Ishikawa (cell line): ENCODE data around the gene NEURL1.

Source experiments
- CEBPB ChIP-seq: IDR thresholded peaks from 2 replicates; pipeline ENCODE4 v1.6.1; 2012
- CREB1 ChIP-seq: IDR thresholded peaks from 2 replicates; pipeline ENCODE4 v1.6.1; 2012; ENCODE audit warnings: low read depth
- EGR1 ChIP-seq: IDR thresholded peaks from 2 replicates; pipeline ENCODE4 v1.6.1; 2012
- EP300 ChIP-seq: IDR thresholded peaks from 2 replicates; pipeline ENCODE4 v1.6.1; 2012; ENCODE audit warnings: borderline replicate concordance
- FOXM1 ChIP-seq: IDR thresholded peaks from 2 replicates; pipeline ENCODE4 v1.6.1; 2012; ENCODE audit warnings: low read depth, borderline replicate concordance
- RAD21 ChIP-seq: IDR thresholded peaks from 2 replicates; pipeline ENCODE4 v1.6.1; 2012; ENCODE audit warnings: low read depth
- TAF1 ChIP-seq: IDR thresholded peaks from 2 replicates; pipeline ENCODE4 v1.6.1; 2012; ENCODE audit warnings: low read depth, mild to moderate bottlenecking
- TCF12 ChIP-seq: IDR thresholded peaks from 2 replicates; pipeline ENCODE4 v1.6.1; 2012; ENCODE audit warnings: low read depth
- TEAD4 ChIP-seq: IDR thresholded peaks from 2 replicates; pipeline ENCODE4 v1.6.1; 2012
- YY1 ChIP-seq: IDR thresholded peaks from 2 replicates; pipeline ENCODE4 v1.6.1; 2012; ENCODE audit warnings: low read depth
- TF ChIP-seq, protein P1 (sequence below): IDR thresholded peaks from 2 replicates; pipeline ENCODE4 v1.6.1; 2012
- TF ChIP-seq, protein P2 (sequence below): IDR thresholded peaks from 2 replicates; pipeline ENCODE4 v1.6.1; 2012; ENCODE audit warnings: low read depth, mild to moderate bottlenecking

DNA sequence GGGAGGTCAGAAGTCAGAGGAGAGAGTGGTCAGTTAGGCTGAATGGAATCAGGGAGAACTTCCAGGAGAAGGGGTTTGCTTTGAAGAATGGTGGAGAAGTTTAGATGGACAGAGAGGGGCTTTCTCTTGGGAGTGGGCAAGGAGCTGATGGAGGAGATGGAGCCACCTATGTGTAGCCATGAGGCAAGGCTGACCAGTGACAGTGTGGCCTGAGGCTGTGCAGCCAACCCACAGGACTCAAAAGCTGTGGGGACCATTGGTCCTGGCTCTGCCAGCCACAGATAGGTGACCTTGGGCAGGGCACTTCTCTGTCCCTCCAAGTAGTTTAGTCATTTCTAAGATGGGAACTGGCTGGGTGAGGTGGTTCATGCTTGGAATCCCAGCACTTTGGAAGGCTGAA lies 18.7 kb downstream of the NEURL1 start:
- no peak for TF ChIP-seq CREB1
- no peak for TF ChIP-seq EGR1
- TF ChIP-seq EP300, result no peak
- TF ChIP-seq, protein P1, sequence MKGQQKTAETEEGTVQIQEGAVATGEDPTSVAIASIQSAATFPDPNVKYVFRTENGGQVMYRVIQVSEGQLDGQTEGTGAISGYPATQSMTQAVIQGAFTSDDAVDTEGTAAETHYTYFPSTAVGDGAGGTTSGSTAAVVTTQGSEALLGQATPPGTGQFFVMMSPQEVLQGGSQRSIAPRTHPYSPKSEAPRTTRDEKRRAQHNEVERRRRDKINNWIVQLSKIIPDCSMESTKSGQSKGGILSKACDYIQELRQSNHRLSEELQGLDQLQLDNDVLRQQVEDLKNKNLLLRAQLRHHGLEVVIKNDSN, result no peak
- no peak for TF ChIP-seq RAD21
- TF ChIP-seq FOXM1, result no peak
- TF ChIP-seq TAF1, result no peak
- TF ChIP-seq, protein P2, sequence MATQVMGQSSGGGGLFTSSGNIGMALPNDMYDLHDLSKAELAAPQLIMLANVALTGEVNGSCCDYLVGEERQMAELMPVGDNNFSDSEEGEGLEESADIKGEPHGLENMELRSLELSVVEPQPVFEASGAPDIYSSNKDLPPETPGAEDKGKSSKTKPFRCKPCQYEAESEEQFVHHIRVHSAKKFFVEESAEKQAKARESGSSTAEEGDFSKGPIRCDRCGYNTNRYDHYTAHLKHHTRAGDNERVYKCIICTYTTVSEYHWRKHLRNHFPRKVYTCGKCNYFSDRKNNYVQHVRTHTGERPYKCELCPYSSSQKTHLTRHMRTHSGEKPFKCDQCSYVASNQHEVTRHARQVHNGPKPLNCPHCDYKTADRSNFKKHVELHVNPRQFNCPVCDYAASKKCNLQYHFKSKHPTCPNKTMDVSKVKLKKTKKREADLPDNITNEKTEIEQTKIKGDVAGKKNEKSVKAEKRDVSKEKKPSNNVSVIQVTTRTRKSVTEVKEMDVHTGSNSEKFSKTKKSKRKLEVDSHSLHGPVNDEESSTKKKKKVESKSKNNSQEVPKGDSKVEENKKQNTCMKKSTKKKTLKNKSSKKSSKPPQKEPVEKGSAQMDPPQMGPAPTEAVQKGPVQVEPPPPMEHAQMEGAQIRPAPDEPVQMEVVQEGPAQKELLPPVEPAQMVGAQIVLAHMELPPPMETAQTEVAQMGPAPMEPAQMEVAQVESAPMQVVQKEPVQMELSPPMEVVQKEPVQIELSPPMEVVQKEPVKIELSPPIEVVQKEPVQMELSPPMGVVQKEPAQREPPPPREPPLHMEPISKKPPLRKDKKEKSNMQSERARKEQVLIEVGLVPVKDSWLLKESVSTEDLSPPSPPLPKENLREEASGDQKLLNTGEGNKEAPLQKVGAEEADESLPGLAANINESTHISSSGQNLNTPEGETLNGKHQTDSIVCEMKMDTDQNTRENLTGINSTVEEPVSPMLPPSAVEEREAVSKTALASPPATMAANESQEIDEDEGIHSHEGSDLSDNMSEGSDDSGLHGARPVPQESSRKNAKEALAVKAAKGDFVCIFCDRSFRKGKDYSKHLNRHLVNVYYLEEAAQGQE, result no peak
- TF ChIP-seq CEBPB, result no peak
- TF ChIP-seq TCF12, result no peak
- no peak for TF ChIP-seq YY1
- TF ChIP-seq TEAD4, result no peak
